Stimulated activated CD8-positive, alpha-beta memory T cell treated with anti-CD3 and anti-CD28 coated beads, Interleukin-4, amount 100 ng/mL, for 4 hours (primary cell): ENCODE measurements around the gene ANO10.

Experiments used
- DNase-seq, 2 donors: peaks; one replicate each; pipeline ENCODE4 v3.0.0-alpha.2; 2020; ENCODE audit warnings: low read depth in 2 of 2, low spot score in 1 of 2

ANO10 gene

DNA sequence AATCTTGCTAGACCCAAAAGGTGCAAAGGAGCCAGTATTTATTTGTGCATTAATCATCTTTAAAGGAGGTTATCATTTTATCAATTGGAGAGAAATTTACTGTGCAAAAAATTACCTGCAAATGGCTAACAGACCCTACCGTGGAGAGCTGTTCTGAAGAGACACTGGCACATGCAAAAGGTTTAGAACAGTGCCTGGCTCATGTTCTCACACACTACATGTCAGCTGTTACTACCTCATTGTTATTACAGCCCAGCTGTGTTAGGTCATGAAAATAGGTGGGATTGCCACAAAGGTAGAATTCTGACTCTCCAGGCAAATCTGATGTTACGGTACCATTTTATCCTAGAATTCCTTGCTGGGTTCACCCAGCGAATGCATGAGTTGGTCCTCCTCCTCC lies 198.2 kb downstream of the ANO10 start:
- no peak for DNase-seq

DNA sequence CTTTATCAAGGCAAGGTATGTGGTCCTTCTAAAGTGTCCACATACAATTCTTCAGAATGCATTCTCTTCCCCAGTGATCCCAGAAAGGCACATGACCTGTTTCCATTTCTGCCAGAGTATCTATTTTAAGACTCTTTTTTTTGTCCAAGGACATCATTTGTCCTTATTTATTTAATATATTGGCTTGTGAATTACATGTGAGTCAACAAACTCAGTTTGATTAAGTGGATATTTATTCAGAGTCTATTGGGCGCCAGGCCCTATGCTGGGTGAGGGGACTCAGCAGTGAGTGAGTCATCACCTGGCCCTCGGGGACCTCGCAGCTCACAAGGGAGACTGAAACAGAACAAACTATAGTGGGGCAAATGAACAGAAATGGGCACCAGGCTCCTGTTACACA lies 198.7 kb downstream of the ANO10 start:
- DNase-seq, result no peak

DNA sequence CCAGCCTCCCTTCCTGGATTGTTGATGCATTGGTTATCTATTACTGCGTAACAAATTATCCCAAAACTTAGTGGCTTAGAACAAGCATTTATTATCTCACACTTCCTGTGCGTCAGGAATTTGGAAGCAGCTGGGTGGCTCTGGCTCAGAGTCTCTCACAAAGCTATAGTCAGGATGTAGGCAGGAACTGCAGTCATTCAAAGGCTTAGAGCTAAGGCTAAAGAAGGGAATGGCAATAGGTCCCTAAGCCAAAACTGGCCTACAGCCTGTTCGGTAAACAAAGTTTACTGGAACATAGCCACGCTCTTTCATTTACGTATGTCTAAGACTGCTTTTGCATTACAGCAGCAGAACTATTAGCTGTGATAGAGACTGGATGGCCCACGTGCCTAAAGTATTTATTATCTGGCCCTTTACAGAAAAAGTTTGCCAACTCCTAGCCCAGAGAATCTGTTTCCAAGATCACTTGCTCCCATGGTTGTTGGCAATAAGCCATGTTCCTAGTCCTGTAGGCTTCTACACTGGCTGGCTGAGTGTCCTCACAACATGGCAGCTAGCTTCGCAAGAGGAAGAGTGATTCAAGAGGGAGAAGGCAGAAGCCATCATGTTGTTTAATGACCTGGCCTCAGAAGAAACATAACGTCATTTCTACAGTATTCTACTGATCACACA lies 203.1 kb downstream of the ANO10 start:
- DNase-seq, result no peak

DNA sequence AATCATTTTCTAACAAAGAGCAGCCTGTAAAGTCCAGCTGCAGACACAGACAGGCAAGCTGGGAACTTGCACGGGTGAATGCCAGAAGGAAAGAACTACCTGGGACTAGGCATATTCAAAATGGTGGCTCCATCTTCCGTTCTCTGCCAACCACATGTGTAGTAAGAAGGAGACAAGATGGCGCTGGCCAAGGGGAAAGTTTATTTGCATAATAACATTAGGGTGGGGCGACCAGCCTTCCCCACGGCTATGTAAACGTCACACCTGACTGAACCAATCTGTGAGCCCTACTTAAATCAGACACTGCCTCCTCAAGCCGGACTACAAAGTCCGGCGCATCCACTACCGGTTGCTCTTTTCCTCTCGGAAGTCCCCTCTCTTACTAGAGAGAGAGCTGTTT lies 204.7 kb downstream of the ANO10 start:
- DNase-seq, result no peak

DNA sequence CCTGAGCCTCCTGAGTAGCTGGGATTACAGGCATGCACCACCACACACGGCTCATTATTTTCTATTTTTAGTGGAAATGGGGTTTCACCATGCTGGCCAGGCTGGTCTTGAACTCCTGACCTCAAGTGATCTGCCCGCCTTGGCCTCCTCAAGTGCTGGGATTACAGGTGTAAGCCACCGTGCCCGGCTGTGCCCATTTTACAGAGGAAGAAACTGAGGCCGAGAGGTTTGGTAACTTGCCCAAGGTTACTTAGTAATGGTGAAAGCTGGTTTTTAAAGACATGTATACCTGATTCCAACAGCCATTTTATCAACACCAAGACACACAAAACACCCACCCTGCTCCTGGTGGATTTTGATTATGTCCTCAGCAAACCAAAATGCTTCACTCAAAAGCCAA lies 206.7 kb downstream of the ANO10 start:
- no peak for DNase-seq

DNA sequence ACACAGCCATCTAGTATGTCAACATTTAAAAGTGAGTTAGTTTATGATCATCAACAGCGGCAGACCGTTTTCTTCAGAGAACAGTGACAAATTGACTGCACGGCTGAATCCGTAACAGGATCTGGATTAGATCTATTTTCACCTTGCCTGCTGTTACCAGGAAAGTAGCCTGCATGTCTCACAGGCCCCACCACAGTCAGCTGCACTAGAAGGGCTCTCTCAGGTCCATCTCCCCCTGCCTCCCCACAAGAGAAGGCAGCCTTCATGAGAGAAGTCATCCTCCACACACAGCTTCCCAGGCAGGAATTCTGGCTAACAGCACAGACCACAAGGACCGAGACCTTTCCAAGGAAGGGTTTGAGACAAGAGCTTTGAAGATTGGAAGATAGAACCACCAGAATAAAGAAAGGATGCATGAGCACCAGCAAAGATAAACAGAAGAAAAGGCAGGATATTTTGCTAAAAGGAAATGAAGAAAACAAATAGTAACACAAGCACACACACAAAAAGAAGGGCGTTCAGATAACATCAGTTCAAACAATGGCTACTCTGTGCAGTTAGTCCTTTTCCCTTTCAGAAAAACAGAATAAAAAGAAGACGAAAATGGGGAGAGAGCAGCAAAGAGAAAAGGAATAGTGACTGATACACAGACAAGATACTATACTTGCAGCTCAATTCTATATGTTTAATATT lies 208.0 kb downstream of the ANO10 start:
- DNase-seq, result no peak

DNA sequence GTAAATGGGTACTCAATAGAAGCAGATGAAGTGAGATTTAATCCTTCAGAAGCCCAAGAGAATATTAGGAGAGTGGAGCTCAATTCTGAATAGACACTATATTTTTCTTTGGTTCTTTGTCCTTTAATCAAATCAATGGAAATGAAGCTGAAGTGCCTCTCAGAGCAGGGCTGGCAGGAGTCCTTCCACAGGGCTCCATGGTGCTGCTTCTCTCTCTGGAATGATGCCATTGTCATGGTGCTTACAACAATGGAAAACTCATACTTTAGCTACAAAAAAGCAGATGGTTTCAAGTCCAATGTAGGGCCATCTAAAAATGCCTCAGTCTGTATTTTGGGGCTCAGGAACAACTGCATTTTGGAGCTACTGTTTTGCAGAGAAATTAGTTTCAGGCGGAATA lies 210.4 kb downstream of the ANO10 start:
- DNase-seq, result no peak

DNA sequence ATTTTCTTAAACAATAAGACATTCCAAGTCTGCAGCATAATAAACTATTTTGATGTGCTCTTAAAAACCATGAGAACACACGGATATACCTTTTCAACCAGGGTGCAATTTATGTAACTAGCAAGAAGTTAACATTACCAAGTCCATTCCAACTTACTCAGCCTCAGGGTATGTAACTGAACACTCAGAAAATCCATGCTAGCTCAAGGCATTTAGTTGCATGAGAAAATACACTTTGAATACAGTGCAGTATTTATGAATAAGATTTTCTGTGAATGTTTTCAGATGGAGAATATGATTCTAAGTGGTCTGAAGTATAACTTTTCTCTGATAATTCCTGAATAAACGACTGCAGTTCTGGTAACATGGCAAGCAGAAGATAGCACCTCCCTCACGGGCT lies 211.2 kb downstream of the ANO10 start:
- DNase-seq, result no peak

DNA sequence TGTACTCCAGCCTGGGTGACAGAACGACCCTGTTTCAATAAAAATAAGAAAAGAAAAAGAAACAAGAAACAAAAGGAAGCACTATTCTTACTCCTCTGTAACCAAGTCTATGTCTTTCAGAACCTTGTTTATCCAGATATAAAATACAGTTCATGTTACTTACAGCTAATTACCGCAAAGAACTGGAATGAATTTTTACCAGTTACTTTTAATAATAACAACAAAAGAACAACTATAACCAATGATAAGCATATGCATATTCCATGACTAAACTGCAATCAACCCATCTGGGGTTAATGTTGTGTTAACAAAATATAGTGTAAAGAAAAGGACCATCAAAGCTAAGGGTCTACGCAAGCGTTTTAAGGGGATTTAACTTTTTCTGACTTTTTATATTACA lies 212.3 kb downstream of the ANO10 start:
- no peak for DNase-seq

DNA sequence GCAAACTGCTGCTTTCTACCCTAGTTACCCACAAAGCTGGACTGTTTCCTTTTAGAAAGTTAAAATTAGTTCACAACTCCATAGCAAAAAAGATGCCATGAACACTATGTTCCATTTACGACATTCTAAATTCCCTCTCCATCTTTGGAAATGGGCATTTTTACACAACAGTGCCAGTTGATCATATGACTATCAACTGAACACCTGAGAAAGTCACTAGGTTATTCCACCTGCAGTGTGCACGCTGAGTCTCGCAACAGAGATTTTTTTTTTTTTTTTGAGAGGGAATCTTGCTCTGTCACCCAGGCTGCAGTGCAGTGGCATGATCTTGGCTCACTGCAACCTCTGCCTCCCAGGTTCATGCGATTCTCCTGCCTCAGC lies 215.2 kb downstream of the ANO10 start:
- DNase-seq, result no peak

DNA sequence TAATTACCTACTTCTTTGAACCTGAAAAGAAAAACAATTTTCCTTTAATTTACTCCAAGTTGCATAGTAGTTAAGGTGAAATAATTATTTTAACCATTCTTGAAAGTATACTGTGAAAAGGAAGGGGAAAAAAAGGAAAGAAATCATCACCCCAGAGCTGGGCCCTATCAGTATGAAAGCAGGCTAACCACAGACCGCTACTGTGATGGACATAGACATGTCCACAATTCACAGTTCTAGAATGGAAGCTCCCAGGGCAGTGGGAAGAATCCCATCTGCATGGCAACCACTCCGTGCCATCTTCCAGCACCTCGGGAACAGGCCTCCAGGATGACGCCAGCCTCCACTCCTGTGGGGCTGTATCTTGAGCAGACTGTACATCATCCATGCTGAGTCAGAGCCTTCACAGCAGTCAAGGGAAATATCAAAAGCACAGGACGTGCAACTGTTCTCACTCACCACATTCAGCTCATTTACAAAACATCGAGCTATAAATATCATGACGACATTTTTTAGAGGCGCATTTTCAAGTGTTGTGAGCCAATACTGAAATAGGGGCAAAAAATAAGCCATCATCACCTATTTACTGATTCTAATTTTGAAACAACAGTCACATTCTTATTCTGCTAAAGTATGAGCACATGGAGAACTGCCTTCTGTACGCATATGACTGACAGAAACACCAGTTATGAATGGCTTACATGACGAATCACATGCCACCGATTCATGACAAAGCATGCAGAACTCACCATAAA lies 215.7 kb downstream of the ANO10 start:
- no peak for DNase-seq

DNA sequence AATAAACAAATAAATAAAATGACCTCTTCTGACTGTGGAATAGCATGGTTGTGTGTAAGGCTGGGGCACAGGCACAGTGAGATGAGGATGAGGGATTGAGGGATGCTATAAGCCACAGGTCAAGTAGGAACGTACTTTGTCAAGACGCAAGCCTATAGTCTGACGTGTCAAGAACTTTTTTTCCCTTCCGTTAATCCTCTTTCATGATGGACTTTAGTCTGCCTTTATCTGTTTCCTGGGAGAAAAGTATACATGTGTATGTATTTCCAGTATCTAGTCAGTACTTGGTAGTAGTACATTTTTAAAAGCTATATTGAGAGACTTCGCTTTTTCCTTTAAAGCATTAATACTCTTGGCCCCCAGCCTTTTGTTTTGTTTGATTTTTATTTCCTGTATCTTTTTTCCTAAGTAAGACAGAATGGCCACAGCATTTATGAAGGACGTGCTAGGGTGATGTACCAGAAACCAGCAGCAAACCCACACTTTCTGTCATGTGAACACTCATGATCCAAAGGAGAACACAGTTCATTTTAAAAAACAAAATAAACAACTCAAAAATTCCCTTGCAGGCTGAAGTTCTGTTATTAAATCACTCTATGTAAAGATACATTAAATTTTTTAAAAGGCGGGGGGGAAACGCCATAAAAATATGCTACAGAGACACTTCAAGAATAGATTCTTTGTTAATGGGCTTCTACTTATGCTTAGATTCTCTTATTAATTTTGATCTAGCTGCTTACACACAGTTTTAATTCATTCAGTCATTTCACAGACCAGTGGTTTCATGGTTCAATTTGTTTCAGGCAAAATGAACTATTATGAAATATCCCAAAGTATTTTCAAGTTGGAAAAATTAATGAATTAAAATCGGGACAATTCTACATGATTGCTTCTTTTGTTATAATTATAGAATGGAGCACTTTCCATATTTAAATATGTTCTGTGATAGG lies 220.8 kb downstream of the ANO10 start:
- DNase-seq, result no peak

DNA sequence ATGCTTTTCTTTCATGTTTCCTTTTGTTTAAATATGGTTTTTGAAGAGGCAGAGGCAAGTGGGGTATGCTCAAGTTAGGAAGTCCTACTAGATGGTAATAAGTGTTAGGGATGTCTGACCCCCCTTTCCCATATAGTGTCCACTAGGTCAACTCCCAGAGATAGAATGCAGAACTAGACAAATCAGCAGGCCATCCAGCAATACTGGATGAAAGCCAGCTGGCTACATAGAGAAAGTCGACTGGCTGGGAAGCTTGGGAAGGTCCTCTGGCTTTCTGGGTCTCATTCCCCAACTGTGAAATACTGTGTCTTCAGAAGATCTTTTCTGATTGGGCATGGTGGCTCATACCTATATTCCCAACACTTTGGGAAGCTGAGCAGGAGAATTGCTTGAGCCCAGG lies 221.6 kb downstream of the ANO10 start:
- DNase-seq, result no peak

DNA sequence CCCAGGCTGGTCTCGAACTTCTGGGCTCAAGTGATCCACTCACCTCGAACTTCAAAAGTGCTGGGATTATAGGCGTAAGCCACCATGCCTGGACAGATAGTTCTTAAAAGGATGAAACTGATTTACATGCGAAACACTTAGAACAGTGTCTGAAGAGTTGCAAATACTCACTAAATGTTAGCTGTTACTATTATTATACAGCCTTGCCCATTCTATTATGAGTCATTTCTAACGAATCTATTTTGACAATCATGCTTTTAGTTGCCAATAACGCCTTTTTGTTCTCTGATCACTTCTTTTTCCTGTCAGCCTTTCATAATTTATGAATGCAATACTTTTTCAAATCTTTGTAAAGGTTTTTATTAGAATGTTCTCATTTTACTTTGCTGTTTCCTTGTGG lies 222.8 kb downstream of the ANO10 start:
- no peak for DNase-seq

DNA sequence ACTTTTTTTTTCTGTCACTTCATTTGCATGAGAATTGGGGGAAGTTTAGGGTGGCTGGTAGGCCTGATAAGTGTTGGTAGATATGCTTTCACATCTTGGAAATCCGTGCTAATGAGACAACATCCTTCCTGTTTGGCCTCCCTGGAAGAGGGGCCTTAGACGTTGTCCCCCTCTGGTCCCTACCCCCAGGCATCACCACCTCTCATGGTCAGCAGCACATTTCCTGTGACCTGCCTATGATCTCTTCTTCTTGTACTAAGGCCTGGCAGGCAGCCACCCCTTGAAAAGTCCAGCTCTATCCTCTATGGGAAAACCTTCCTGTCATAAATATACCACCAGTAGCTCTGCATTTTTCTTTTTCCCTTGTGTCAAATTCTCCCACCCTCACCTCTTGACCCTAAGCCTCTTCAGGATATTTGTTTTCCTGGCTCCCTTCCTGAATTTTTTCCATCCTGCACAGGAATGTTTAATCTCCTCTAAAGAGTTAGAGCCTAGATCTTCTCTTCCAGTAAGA lies 227.7 kb downstream of the ANO10 start:
- DNase-seq, result no peak

DNA sequence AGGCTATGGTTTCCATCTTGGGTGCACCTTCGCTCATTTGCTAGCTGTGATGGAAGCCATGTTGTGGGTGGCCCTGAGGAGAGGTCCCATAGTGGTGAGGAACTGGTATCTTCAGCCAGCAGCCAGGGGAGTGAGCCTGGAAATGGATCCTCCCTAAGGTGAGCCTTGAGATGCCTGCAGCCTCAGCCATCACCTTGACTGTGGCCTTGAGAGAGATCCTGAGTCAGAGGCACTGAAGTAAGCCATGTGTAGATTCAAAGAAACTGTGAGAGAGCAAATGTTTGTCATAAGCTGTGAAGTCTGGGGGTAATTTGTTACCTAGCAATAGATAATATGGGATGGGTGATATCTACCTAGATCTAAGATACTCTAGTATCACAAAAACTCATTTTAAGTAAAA lies 230.2 kb downstream of the ANO10 start:
- no peak for DNase-seq

DNA sequence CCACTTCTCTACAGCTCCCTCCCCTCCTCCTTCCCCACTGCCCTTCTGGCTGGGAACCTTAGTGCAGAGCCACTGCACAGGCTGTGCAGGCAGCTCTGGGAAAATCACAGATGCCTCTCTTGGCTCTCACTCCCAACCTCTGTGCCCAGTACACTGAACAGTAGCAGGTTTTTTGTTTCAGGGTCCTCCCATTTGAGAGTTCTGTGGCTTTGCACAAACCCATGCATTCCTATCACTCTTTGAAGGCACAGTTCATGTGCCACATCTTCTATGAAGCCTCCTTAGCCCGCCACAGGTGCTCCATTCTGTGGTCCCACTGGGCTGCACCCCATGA lies 231.6 kb downstream of the ANO10 start:
- DNase-seq, result no peak

DNA sequence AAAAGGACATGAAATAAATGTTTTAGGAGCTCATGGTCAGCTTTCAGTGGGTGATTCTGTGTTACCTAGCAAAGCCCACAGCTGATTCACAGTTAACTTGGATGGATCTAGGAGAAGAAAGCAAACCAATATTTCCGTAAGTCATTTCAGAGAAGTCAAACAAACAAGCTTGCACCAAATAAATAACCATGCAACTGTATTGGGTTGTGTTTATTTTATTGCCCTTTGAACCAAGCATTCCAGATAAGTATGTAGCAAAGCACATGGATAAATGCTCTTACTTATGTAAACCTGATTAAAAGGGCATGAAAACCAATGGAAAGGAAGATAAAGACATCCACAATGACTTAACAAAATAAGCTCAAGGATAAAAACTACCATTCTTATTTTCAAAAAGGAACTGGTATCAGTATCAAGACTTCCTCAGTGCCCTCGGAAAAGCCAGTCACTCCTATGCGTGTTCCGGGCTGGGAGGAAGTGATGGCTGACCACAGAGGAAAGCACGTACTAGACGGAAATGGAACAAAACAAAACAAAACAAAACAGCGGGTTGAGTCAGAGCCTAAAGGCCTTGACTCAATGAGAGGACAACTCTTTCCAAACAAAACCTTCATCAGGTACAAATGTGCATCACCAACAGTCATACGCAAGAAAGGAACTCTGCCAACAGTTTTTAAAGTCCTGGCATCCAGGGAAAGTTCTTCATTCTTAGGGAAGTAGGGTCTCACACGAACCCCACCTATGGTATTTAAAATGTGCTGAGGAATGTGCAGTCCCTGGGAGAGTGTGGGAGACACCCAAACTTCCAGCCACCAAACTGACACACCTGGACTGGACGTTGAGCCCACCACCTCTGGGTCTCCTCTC lies 232.2 kb downstream of the ANO10 start:
- peak; percentile 33 to 55 for DNase-seq

DNA sequence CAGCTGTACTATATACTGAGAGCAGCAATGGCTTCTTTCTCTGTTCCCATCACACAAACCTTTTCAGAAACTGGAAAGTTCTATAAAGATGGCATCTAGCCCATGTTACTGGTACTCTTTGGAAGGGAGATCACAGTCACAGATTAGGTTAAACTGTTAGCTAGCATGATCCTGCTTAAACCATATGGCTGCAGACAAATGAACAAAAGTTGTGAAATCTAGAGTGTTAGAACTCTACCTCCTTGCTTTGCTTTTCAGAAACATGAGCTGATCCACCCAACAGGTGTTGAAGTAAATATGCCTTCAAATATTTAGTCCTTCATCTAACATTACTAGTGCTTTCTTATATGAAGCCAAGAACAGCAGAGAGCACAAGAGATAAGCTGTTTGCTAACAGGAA lies 232.9 kb downstream of the ANO10 start:
- no peak for DNase-seq

DNA sequence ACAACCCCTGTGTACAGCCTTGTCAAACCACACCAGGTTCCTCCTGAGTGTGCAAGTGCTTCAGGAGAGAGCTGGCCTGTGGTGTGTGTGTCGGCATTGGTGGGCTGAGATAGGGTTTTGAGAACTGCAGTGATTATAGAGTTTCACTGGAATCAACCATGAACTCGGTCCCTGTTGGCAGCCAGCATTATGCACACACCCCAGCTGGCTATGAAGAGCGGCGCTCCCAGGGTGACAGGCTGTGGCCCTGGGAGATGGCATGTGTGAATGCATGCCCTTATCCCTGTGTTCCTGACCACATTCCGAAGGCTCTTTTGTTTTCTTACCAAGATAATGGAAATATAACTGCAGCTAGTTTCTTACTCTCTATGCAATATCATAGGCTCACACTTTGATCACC lies 233.6 kb downstream of the ANO10 start:
- no peak for DNase-seq
